ENCODE data around the gene UBE2J1. TPM values are rescaled to one million over a fixed set of nuclear protein-coding genes. Genes with fewer than 3 reads are reported as not detected.

Gene UBE2J1
- total and polyA plus RNA-seq, 11 donors: 8.9 to 28.2 (median 15.2) TPM

DNA sequence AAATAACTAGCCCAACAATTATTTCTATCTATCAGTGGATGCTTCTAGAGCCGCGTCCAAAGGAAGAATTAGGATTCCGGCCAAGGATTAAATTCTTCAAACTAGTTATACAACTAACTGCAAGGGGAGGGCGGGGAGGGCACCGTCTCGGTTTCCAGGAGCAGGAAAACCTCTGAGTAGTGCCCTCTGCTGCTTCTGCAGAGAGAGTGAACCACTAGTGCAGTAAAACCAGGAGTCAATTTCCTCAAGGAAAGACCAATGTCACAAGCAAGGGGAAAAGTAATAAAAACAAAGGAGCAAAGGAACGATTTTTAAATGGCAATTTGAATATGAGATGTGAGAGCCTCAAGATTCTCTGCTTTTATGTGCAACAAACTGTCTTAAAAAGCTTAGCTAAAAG, 16.5 kb upstream of the UBE2J1 start:
- Histone ChIP-seq H3K27me3 (no peaks in the 10 kb centered on the region), H3K27ac (peak overlapping the region in 8 of 12 donors; percentile 3 to 29 (median 24)), H3K9me3 (no peaks in the 10 kb centered on the region), H3K4me3 (no peak overlapping the region), H3K4me1 (peaks cover 0 to 42% (median 21%) of the 10 kb centered on the region in 12 donors), H3K36me3 (peaks cover 0 to 12% (median 0%) of the 10 kb centered on the region in 9 donors)
- WGBS, 4 donors: 2 to 6% (median 3%) methylated on average over 7 of the region's 7 CpGs
- intact Hi-C loops (cut with DNase I): loop anchor here (2.0 to 10.0 kb wide), 6 partner anchors 56 to 387 kb away; partner anchors contain the start of gene PM20D2 (in 1 of the 10)
- ATAC-seq (peak; percentile 47 to 75 (median 70)), DNase-seq (peak in 4 of 5 donors; percentile 52 to 69 (median 64))
- TF ChIP-seq, protein P1, sequence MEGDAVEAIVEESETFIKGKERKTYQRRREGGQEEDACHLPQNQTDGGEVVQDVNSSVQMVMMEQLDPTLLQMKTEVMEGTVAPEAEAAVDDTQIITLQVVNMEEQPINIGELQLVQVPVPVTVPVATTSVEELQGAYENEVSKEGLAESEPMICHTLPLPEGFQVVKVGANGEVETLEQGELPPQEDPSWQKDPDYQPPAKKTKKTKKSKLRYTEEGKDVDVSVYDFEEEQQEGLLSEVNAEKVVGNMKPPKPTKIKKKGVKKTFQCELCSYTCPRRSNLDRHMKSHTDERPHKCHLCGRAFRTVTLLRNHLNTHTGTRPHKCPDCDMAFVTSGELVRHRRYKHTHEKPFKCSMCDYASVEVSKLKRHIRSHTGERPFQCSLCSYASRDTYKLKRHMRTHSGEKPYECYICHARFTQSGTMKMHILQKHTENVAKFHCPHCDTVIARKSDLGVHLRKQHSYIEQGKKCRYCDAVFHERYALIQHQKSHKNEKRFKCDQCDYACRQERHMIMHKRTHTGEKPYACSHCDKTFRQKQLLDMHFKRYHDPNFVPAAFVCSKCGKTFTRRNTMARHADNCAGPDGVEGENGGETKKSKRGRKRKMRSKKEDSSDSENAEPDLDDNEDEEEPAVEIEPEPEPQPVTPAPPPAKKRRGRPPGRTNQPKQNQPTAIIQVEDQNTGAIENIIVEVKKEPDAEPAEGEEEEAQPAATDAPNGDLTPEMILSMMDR (IDR thresholded peaks at IDR 0.05): peak; percentile 25 to 77 (median 56)
- no peak for TF ChIP-seq POLR2A (IDR thresholded peaks at IDR 0.05)

DNA sequence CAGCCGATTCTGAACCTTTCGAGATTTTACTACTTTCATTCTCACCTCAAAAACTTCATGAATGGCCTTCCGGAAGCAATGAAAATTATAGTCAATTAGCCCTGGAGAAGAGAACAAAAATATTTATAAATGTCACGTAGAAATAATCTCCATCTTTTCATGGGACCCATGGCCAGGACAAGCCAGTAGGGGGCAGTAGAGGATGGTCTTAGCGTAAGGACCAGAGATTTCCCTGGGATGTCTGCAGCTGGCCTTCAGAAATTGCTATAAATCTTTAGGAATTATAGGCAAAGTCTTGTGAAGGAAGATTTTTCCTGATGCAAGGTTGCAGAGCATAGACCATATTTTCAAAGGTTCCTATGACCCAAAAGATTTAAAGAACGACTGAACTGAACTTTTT, 15.6 kb upstream of the UBE2J1 start:
- Histone ChIP-seq H3K4me1 (peaks cover 0 to 42% (median 21%) of the 10 kb centered on the region in 12 donors), H3K27me3 (no peaks in the 10 kb centered on the region), H3K9me3 (no peaks in the 10 kb centered on the region), H3K4me3 (no peak overlapping the region), H3K36me3 (peaks cover 0 to 12% (median 0%) of the 10 kb centered on the region in 9 donors), H3K27ac (no peak overlapping the region)
- intact Hi-C loops (cut with DNase I): loop anchor here (2.0 to 10.0 kb wide), 6 partner anchors 55 to 386 kb away; partner anchors contain the start of gene PM20D2 (in 1 of the 10)
- peak in 3 of 4 donors; percentile 46 to 70 (median 55) for ATAC-seq
- DNase-seq: peak in 4 of 5 donors; percentile 31 to 69 (median 51)
- 38 to 48% (median 45%) methylated on average over 6 of the region's 6 CpGs for WGBS, 4 donors
- TF ChIP-seq, protein P1 (IDR thresholded peaks at IDR 0.05): peak; percentile 72 to 87 (median 80)
- no peak for TF ChIP-seq POLR2A (IDR thresholded peaks at IDR 0.05)

DNA sequence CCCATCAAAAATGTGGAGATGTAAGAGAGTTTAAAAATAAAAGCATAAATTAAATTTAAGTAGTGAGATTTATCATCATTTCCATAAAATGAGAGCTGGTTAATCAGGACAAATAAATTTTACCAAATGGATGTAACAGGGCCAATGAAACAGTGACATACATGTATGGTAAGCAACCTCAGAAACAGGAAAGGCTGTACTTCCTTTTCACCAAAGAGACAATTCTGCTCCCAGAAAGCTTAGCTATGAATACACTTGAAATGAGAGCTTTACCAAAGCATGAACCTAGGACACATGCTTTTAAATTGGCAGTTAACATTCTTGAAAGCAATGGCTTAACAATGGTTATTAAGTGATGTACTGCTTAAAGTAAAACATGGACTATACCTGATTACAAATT, 12.1 kb upstream of the UBE2J1 start:
- Histone ChIP-seq H3K27ac (peak overlapping the region in 1 of 12 donors; percentile 36), H3K4me1 (peaks cover 0 to 32% (median 16%) of the 10 kb centered on the region in 12 donors), H3K4me3 (no peak overlapping the region), H3K9me3 (no peaks in the 10 kb centered on the region), H3K27me3 (no peaks in the 10 kb centered on the region), H3K36me3 (peaks cover 0 to 10% (median 0%) of the 10 kb centered on the region in 9 donors)
- intact Hi-C loops (cut with DNase I): loop anchor here in 3 of 10 donors (10.0 kb wide), 2 partner anchors 220 to 380 kb away; partner anchors contain the start of gene PM20D2 (in 1 of the 3)
- DNase-seq (no peak), ATAC-seq (peak in 1 of 4 donors; percentile 31)
- TF ChIP-seq, protein P1 (IDR thresholded peaks at IDR 0.05): no peak
- no peak for TF ChIP-seq POLR2A (IDR thresholded peaks at IDR 0.05)

DNA sequence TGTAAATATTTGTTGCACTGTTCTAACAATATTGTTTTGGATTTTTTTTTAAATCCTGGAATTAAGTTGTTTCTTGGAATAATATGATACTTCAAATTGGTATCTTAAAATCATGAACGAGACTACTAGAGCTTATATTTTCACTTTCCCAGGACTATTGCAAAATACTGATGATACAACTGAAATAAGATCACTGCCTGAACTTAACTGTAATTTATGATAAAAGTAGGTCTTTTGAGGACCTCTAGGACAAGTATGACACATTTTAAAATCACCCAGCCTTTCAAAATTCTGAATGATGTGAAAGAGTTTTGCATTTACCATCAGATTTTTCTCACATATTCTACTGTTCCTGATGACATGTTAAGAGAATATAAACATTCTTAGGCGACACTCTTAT, 8.6 kb upstream of the UBE2J1 start:
- Histone ChIP-seq H3K27ac (no peak overlapping the region), H3K9me3 (no peaks in the 10 kb centered on the region), H3K27me3 (no peaks in the 10 kb centered on the region), H3K36me3 (no peaks in the 10 kb centered on the region), H3K4me1 (peaks cover 0 to 30% (median 5%) of the 10 kb centered on the region in 12 donors), H3K4me3 (no peak overlapping the region)
- no peak for DNase-seq
- intact Hi-C loops (cut with DNase I): loop anchor here in 3 of 10 donors (10.0 kb wide), 2 partner anchors 216 to 376 kb away; partner anchors contain the start of gene PM20D2 (in 1 of the 3)
- ATAC-seq: no peak
- WGBS, 4 donors: 72 to 94% (median 92%) methylated on average over 2 of the region's 2 CpGs
- TF ChIP-seq, protein P1 (IDR thresholded peaks at IDR 0.05): no peak
- TF ChIP-seq POLR2A (IDR thresholded peaks at IDR 0.05): no peak

Measured in heart left ventricle (tissue), 16 donors.